ENCODE measurements around the gene ACAD11. TPM values are rescaled to one million over a fixed set of nuclear protein-coding genes. Genes with fewer than 3 reads are reported as not detected.

The ACAD11 gene
- total RNA-seq, 4 donors from 2014 or later = 9.1 to 20.1 (median 16.0) TPM

- DNase-seq (ENCODE audit: low spot score in 2 of 2) = no peak
- H3K4me3 ChIP-seq (ENCODE audit: low read depth, poor library complexity, severe bottlenecking) = no peak overlapping the region
- intact Hi-C loops (cut with DNase I; ENCODE audit: low total_unique reads) = no loop called here
- TF ChIP-seq POLR2A (IDR thresholded peaks at IDR 0.05) = no peak
- no peak for TF ChIP-seq CTCF (IDR thresholded peaks at IDR 0.05)
Measured at GRCh38 chr3:132596326-132596725, 63.3 kb downstream of the ACAD11 start.

DNA sequence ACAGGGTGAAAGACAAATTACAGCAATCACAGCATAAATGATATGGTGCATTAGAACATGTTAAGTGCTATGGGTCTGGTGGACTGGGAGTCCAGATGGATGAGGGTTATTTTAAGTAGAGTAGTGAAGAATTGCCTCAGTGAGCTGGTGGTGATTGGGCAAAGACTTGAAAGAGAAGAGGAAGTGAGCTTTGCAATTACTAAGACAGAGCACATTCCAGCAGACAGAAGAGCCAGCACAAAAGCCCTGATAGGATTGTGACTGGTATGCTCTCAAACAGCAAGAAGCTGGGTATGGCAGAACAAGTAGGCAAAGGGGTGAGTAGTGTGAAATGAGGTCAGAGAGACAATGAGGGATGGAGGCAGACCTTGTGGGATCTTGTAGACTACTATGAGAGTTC, 64.6 kb downstream of the ACAD11 start:
- TF ChIP-seq POLR2A (IDR thresholded peaks at IDR 0.05) (no peak), CTCF (IDR thresholded peaks at IDR 0.05) (no peak)
- intact Hi-C loops (cut with DNase I; ENCODE audit: low total_unique reads) = no loop called here
- no peak for DNase-seq (ENCODE audit: low spot score in 2 of 2)
- H3K4me3 ChIP-seq (ENCODE audit: low read depth, poor library complexity, severe bottlenecking) = no peak overlapping the region

DNA sequence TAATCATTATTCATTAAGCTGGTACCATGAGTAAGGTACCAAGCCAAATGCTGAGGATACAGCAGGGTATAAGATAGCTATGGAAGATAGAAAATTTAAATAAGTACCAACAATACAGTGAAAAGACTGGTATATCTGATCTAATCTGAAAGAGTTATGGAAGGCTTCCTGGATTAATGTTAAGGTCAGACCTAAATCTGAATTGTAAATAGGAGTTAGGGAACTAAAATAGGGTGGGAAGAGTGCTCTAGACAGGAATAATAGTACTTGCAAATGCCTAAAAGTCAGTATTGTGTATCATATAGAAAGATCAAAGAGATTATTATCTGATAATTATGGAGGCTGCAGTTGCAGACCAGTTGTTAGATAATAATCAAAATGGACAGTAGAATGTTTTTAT, 65.1 kb downstream of the ACAD11 start:
- TF ChIP-seq POLR2A (IDR thresholded peaks at IDR 0.05) (no peak), CTCF (IDR thresholded peaks at IDR 0.05) (no peak)
- no peak overlapping the region for H3K4me3 ChIP-seq (ENCODE audit: low read depth, poor library complexity, severe bottlenecking)
- intact Hi-C loops (cut with DNase I; ENCODE audit: low total_unique reads) = no loop called here
- DNase-seq (ENCODE audit: low spot score in 2 of 2) = no peak

DNA sequence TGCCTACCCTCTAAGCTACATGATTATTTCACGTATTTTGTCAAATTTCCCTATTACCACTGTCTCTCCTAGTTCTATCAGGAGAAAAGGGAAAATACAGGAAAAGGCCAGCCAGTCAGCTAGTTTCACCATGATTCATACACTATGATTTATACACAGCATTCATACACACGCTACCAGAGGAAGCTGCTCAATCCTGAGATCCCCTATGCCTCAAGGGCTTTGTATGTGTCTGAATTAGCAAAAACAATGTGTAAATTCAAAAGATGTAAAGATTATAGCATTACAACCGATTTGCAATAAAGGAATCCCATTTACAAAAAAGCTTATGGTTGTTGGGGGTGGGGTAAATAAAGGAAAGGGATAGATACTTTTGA, 65.7 kb downstream of the ACAD11 start:
- DNase-seq (ENCODE audit: low spot score in 2 of 2) = no peak
- 27 to 28% methylated on average over 3 of the region's 3 CpGs for WGBS, 2 donors
- TF ChIP-seq CTCF (IDR thresholded peaks at IDR 0.05) (no peak), POLR2A (IDR thresholded peaks at IDR 0.05) (no peak)
- H3K4me3 ChIP-seq (ENCODE audit: low read depth, poor library complexity, severe bottlenecking) = no peak overlapping the region
- intact Hi-C loops (cut with DNase I; ENCODE audit: low total_unique reads) = no loop called here

GRCh38 chr3:132593241-132593946, 66.2 kb downstream of the ACAD11 start:
- DNase-seq (ENCODE audit: low spot score in 2 of 2) = no peak
- no peak overlapping the region for H3K4me3 ChIP-seq (ENCODE audit: low read depth, poor library complexity, severe bottlenecking)
- TF ChIP-seq POLR2A (IDR thresholded peaks at IDR 0.05) = no peak
- no peak for TF ChIP-seq CTCF (IDR thresholded peaks at IDR 0.05)
- intact Hi-C loops (cut with DNase I; ENCODE audit: low total_unique reads) = no loop called here
- WGBS, 2 donors = 26 to 29% methylated on average over 1 of the region's 1 CpG

DNA sequence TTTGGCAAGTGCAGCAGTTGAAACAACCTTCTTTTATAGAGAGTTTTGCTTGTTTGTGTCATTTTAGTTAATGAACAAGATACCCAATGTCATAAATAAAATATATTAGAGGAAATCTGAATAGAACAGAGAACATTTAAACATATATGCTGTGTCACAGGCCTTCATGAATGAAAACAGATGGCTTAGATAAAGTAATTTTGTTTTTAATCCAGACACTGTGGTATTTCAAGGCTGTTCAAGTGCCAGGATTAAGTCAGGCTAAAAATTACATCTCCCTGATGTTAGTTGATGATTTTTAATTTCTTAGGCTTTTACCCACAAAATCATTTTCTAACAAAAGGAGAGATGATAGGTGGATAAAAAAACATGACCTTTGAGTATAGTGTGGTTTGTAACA, 67.4 kb downstream of the ACAD11 start:
- H3K4me3 ChIP-seq (ENCODE audit: low read depth, poor library complexity, severe bottlenecking) = no peak overlapping the region
- no peak for DNase-seq (ENCODE audit: low spot score in 2 of 2)
- no peak for TF ChIP-seq POLR2A (IDR thresholded peaks at IDR 0.05)
- no peak for TF ChIP-seq CTCF (IDR thresholded peaks at IDR 0.05)
- intact Hi-C loops (cut with DNase I; ENCODE audit: low total_unique reads) = no loop called here

Data from lower leg skin (tissue), 4 donors.